K562 (cell line): ENCODE measurements around the gene DCUN1D2. TPM values are rescaled to one million over a fixed set of nuclear protein-coding genes. Genes with fewer than 3 reads are reported as not detected.

Source experiments
- ATAC-seq: fragments of 200-7000 bp; cut with Tn5 transposase; 3 replicates; pipeline ENCODE4 v1.9.1; 2020; ENCODE audit warnings: moderate library complexity
- BruUV-seq: library from RNA; stranded (reverse); fragments of 400-500 nt; replicated peaks from 2 replicates; lab custom pipeline; 2021; lab: Mats Ljungman, UMichigan
- CTCF ChIA-PET: fragments of 300-600 bp; formaldehyde crosslinking; extraction: SDS; loops from one replicate; lab custom pipeline; 2021; ENCODE audit warnings: low intra/inter-chr PET ratio; lab: Yijun Ruan, JAX
- POLR2A ChIA-PET: fragments of 300-600, 350-650 bp; sonication (Branson Sonifier 250); formaldehyde crosslinking; extraction: SDS; loops from one replicate; lab custom pipeline; 2021; ENCODE audit warnings: antibody characterized with exemption, inconsistent platforms; lab: Yijun Ruan, JAX
- DNase-seq, 4 experiments: peaks; one replicate each; pipeline versions ENCODE4 v3.0.0 to v3.0.0-alpha.2; 2011 to 2018; ENCODE audit warnings: low spot score in 3 of 4, mixed read lengths in 3 of 4; ENCODE audit errors: extremely low read depth in 1 of 4
- FAIRE-seq: peaks from 2 replicates; lab custom pipeline; 2011; peaks lifted over from hg19 to GRCh38; lab: Jason Lieb, UNC
- H2AFZ ChIP-seq: 2 replicates; pipeline ENCODE4 v1.6.0; 2011; ENCODE audit warnings: low read depth, low read length, control low read depth, inconsistent platforms
- H3K27ac ChIP-seq: fragments of 200-600 bp; 3 replicates; pipeline ENCODE4 v1.8.0; 2011; ENCODE audit warnings: low read depth, mild to moderate bottlenecking, control low read depth, inconsistent platforms, low read length, moderate library complexity, mixed read lengths; ENCODE audit errors: extremely low read depth
- H3K27me3 ChIP-seq, 2 experiments: fragments of 300-600 bp in 1 of 2; 2 replicates in 1 of 2; 3 replicates in 1 of 2; pipeline versions ENCODE4 v1.6.0 to v1.8.0; 2011; ENCODE audit warnings: inconsistent platforms in 2 of 2, low read length in 2 of 2, mild to moderate bottlenecking in 1 of 2, mixed read lengths in 1 of 2, moderate library complexity in 1 of 2; ENCODE audit not compliant: control insufficient read depth in 2 of 2, insufficient read depth in 2 of 2
- H3K36me3 ChIP-seq: fragments of 300-600 bp; 3 replicates; pipeline ENCODE4 v1.8.0; 2011; ENCODE audit warnings: mild to moderate bottlenecking, low read length, inconsistent platforms; ENCODE audit not compliant: control insufficient read depth, insufficient read depth
- H3K4me1 ChIP-seq, 2 experiments: fragments of 200-600 bp in 1 of 2; replicated peaks in 1 of 2; 2 replicates in 1 of 2; 3 replicates in 1 of 2; pipeline versions ENCODE4 v1.5.1 to v1.8.0; 2011; ENCODE audit warnings: inconsistent platforms in 2 of 2, low read length in 2 of 2, mild to moderate bottlenecking in 1 of 2, mixed read lengths in 1 of 2, moderate library complexity in 1 of 2; ENCODE audit not compliant: control insufficient read depth in 2 of 2, insufficient read depth in 2 of 2
- H3K4me2 ChIP-seq: 2 replicates; pipeline ENCODE4 v1.6.1; 2011; ENCODE audit warnings: low read length, control low read depth, inconsistent platforms, mixed read lengths; ENCODE audit not compliant: insufficient read depth
- H3K4me3 ChIP-seq: fragments of 200-600 bp; sonication (generic), shearing (Covaris generic); 2 replicates; pipeline ENCODE4 v1.5.1; 2016; ENCODE audit warnings: control low read depth, inconsistent platforms
- H3K79me2 ChIP-seq: fragments of 200-600 bp; 3 replicates; pipeline ENCODE4 v1.8.0; 2011; ENCODE audit warnings: low read length, inconsistent platforms; ENCODE audit not compliant: control insufficient read depth, insufficient read depth
- H3K9ac ChIP-seq, 2 experiments: 2 replicates each; pipeline versions ENCODE4 v1.6.0 to v1.6.1; 2011; ENCODE audit warnings: low read depth in 2 of 2, low read length in 2 of 2, control low read depth in 1 of 2, inconsistent platforms in 1 of 2, mild to moderate bottlenecking in 1 of 2, mixed read lengths in 1 of 2; ENCODE audit not compliant: insufficient read depth in 1 of 2
- H3K9me1 ChIP-seq: one replicate; pipeline ENCODE4 v1.6.0; 2011; ENCODE audit warnings: inconsistent platforms, mild to moderate bottlenecking, low read length, moderate library complexity; ENCODE audit not compliant: control insufficient read depth, insufficient read depth
- H3K9me3 ChIP-seq: replicated peaks from 2 replicates; pipeline ENCODE4 v1.5.1; 2011; ENCODE audit warnings: low read depth, low read length, inconsistent platforms; ENCODE audit not compliant: control insufficient read depth, insufficient read depth
- H4K20me1 ChIP-seq: replicated peaks from 2 replicates; pipeline ENCODE4 v1.6.1; 2011; ENCODE audit warnings: low read length, inconsistent platforms, mixed read lengths; ENCODE audit not compliant: control insufficient read depth, insufficient read depth
- RBM39 ChIP-seq: fragments of 200-400 bp; formaldehyde crosslinking; optimal IDR thresholded peaks from 2 replicates; pipeline ENCODE3; 2018; ENCODE audit warnings: low read depth, low read length
- RFX1 ChIP-seq: fragments of 450-650 bp; IDR thresholded peaks from 2 replicates; pipeline ENCODE4 v1.6.1; 2016; ENCODE audit warnings: mild to moderate bottlenecking, moderate library complexity
- ZNF347 ChIP-seq: fragments of 450-650 bp; formaldehyde crosslinking; IDR thresholded peaks from 2 replicates; pipeline ENCODE4 v1.4.0; 2020; ENCODE audit warnings: low read depth, mild to moderate bottlenecking, moderate library complexity
- ZNF589 ChIP-seq: fragments of 200-800 bp; sonication (Bioruptor generic); IDR thresholded peaks from 2 replicates; pipeline ENCODE4 v1.6.1; 2016; ENCODE audit warnings: low read depth, missing genetic modification characterization, missing compliant biosample characterization
- WGBS: fragments of 100-300 bp; shearing (Covaris generic); methylation state at CpG from one replicate; pipeline ENCODE4 v1.1.6; 2016; ENCODE audit warnings: low coverage, mixed read lengths; ENCODE audit not compliant: insufficient coverage; ENCODE audit errors: missing lambda C conversion rate; 5-methylcytosine and 5-hydroxymethylcytosine counted together
- in situ Hi-C: fragments of 300-500 bp; cut with MboI; formaldehyde crosslinking; loops from 4 replicates; pipeline ENCODE4 v1.15.0; 2018; ENCODE audit warnings: inconsistent platforms, mixed read lengths
- intact Hi-C: fragments of 100-400 bp; cut with micrococcal nuclease; formaldehyde crosslinking; loops from 2 replicates; pipeline ENCODE4 v1.14.2; 2022
- polyA plus RNA-seq, 8 experiments: library from polyadenylated mRNA; depleted of rRNA in 4 of 8; stranded (reverse) in 5 of 8; unstranded in 3 of 8; fragments of >200 nt; fragmentation: Nextera tagmentation in 2 of 8; fragmentation: Illumina TruSeq in 1 of 8; extraction: Ambion mirVana in 2 of 8; extraction: Trizol in 1 of 8; gene quantifications; 2 replicates each; pipeline versions ENCODE4 v1.2.1 to v1.2.3, GENCODE V29; 2011 to 2014; ENCODE audit warnings: inconsistent platforms in 1 of 8, missing spikeins in 1 of 8
- total RNA-seq, 7 experiments: library from RNA; depleted of rRNA in 6 of 7; stranded (reverse); fragments of >200 nt in 6 of 7; fragmentation: Illumina TruSeq in 2 of 7; extraction: Trizol in 2 of 7; gene quantifications; 2 replicates each; pipeline versions ENCODE4 v1.2.1 to v1.2.3, GENCODE V29; 2011 to 2021; ENCODE audit warnings: low replicate concordance in 1 of 7

DCUN1D2 gene
- total and polyA plus RNA-seq, 9 of the 15 experiments (the other 6 are each of a cell fraction or from before 2014, with no cell fraction given), result 2.1 to 16.8 (median 11.1) TPM

DNA sequence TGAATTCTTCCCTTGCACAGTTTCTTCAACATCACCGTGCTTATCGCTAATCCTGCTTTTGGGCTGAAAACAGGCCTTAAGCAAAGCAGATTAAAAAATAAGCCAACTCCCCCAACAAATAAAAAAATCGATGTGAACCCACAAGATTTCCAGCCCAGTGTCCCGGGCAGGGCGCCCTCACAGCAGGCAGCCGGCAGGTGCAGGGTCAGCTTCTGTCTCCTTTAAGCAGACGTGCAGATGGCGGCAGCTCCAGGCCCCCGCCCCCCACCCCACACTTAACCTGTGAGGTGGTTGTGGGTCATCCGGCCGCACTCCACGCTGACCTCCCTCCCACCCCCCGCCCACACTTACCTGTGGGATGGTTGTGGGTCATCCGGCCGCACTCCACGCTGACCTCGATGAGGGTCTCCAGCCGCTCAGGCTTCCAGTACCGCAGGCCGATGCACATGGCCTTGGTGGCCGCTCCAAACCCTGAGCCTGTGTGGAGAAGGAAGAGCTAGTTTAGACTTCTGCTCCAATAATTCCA lies 57.1 kb downstream of the DCUN1D2 start:
- Histone ChIP-seq H3K79me2 (no peaks in the 10 kb centered on the region), H3K27ac (no peak overlapping the region), H3K9me1 (no peaks in the 10 kb centered on the region), H3K27me3 (peaks cover 14 to 43% of the 10 kb centered on the region in 2 experiments; a peak in 4 of 5 replicates), H3K36me3 (no peaks in the 10 kb centered on the region), H3K9me3 (no peaks in the 10 kb centered on the region), H3K9ac (no peak overlapping the region; a peak in 1 of 4 replicates), H2AFZ (no peak overlapping the region), H3K4me3 (no peak overlapping the region), H3K4me2 (no peak overlapping the region), H4K20me1 (peaks cover 4% of the 10 kb centered on the region; the same call in 1 of the 2 replicates), H3K4me1 (peaks cover 0 to 19% of the 10 kb centered on the region in 2 experiments; a peak in 2 of 5 replicates)
- no TSS peak for BruUV-seq
- whole genome bisulfite sequencing, result 44% methylated on average over 7 of the region's 21 CpGs
- intact Hi-C loops (no loop called here), in situ Hi-C loops (no loop called here)
- no peak for ATAC-seq
- CTCF ChIA-PET, result no interaction called here
- no peak for DNase-seq
- TF ChIP-seq ZNF347 (CRISPR knock-in tag) (no peak), ZNF589 (no peak), RFX1 (no peak), RBM39 (no peak)
- POLR2A ChIA-PET, result no interaction called here
- no peak for FAIRE-seq
